Nephron progenitor cell (in vitro differentiated cells): ENCODE results near the gene ANKRD44.

Experiments used
- DNase-seq: peaks from one replicate; pipeline ENCODE4 v3.0.0; 2021
- H3K27ac Mint-ChIP-seq: 2 replicates; pipeline ENCODE4 v1.8.0; 2021; ENCODE audit warnings: mild to moderate bottlenecking, moderate library complexity, mixed read lengths
- H3K27me3 Mint-ChIP-seq: 2 replicates; pipeline ENCODE4 v1.8.0; 2021; ENCODE audit warnings: mild to moderate bottlenecking, low read depth, mixed read lengths; ENCODE audit not compliant: poor library complexity
- H3K36me3 Mint-ChIP-seq: 2 replicates; pipeline ENCODE4 v1.8.0; 2021; ENCODE audit warnings: low read depth, mixed read lengths
- H3K4me1 Mint-ChIP-seq: 2 replicates; pipeline ENCODE4 v1.8.0; 2021; ENCODE audit warnings: mixed read lengths
- H3K4me3 Mint-ChIP-seq: 2 replicates; pipeline ENCODE4 v1.8.0; 2021; ENCODE audit warnings: mild to moderate bottlenecking, moderate library complexity, mixed read lengths
- H3K9me3 Mint-ChIP-seq: 2 replicates; pipeline ENCODE4 v1.8.0; 2021; ENCODE audit warnings: mild to moderate bottlenecking, moderate library complexity, mixed read lengths
- CTCF ChIP-seq: fragments of 200-600 bp; sonication (generic); IDR thresholded peaks from 2 replicates; pipeline ENCODE4 v1.5.0; 2021; ENCODE audit warnings: antibody characterized with exemption

The ANKRD44 gene

GRCh38 chr2:197135806-197136205 is 174.8 kb downstream of the ANKRD44 start:
- H3K9me3 Mint-ChIP-seq, result no peaks in the 10 kb centered on the region
- no peak for TF ChIP-seq CTCF
- peaks cover 8% of the 10 kb centered on the region for H3K27me3 Mint-ChIP-seq
- no peaks in the 10 kb centered on the region for H3K4me1 Mint-ChIP-seq
- no peak for DNase-seq
- H3K36me3 Mint-ChIP-seq, result no peaks in the 10 kb centered on the region
- H3K4me3 Mint-ChIP-seq, result no peak overlapping the region
- no peak overlapping the region for H3K27ac Mint-ChIP-seq

GRCh38 chr2:197134206-197134605 is 176.4 kb downstream of the ANKRD44 start:
- Mint-ChIP-seq H3K4me1 (no peaks in the 10 kb centered on the region), H3K9me3 (no peaks in the 10 kb centered on the region), H3K27me3 (peaks cover 9% of the 10 kb centered on the region), H3K4me3 (no peak overlapping the region), H3K36me3 (no peaks in the 10 kb centered on the region), H3K27ac (no peak overlapping the region)
- DNase-seq, result no peak
- TF ChIP-seq CTCF, result no peak

- DNase-seq, result no peak
- H3K9me3 Mint-ChIP-seq, result no peaks in the 10 kb centered on the region
- H3K27ac Mint-ChIP-seq, result no peak overlapping the region
- H3K27me3 Mint-ChIP-seq, result peaks cover 17% of the 10 kb centered on the region
- no peaks in the 10 kb centered on the region for H3K36me3 Mint-ChIP-seq
- H3K4me1 Mint-ChIP-seq, result no peaks in the 10 kb centered on the region
- H3K4me3 Mint-ChIP-seq, result no peak overlapping the region
- no peak for TF ChIP-seq CTCF
These were observed 179.1 kb downstream of the ANKRD44 start for GRCh38 chr2:197131558-197131855.

GRCh38 chr2:197130318-197130717 is 180.3 kb downstream of the ANKRD44 start:
- H3K36me3 Mint-ChIP-seq, result no peaks in the 10 kb centered on the region
- no peak for TF ChIP-seq CTCF
- H3K27ac Mint-ChIP-seq, result no peak overlapping the region
- H3K9me3 Mint-ChIP-seq, result no peaks in the 10 kb centered on the region
- no peaks in the 10 kb centered on the region for H3K4me1 Mint-ChIP-seq
- no peak overlapping the region for H3K4me3 Mint-ChIP-seq
- DNase-seq, result no peak
- H3K27me3 Mint-ChIP-seq, result peaks cover 17% of the 10 kb centered on the region

GRCh38 chr2:197128897-197129296 is 181.7 kb downstream of the ANKRD44 start:
- no peak overlapping the region for H3K4me3 Mint-ChIP-seq
- no peak overlapping the region for H3K27ac Mint-ChIP-seq
- no peaks in the 10 kb centered on the region for H3K36me3 Mint-ChIP-seq
- H3K9me3 Mint-ChIP-seq, result no peaks in the 10 kb centered on the region
- TF ChIP-seq CTCF, result no peak
- H3K27me3 Mint-ChIP-seq, result peaks cover 17% of the 10 kb centered on the region
- DNase-seq, result no peak
- H3K4me1 Mint-ChIP-seq, result peaks cover 3% of the 10 kb centered on the region

- H3K27ac Mint-ChIP-seq, result no peak overlapping the region
- H3K27me3 Mint-ChIP-seq, result peaks cover 17% of the 10 kb centered on the region
- H3K4me1 Mint-ChIP-seq, result peaks cover 3% of the 10 kb centered on the region
- no peak overlapping the region for H3K4me3 Mint-ChIP-seq
- no peaks in the 10 kb centered on the region for H3K9me3 Mint-ChIP-seq
- DNase-seq, result no peak
- no peak for TF ChIP-seq CTCF
- H3K36me3 Mint-ChIP-seq, result no peaks in the 10 kb centered on the region
These were observed 182.5 kb downstream of the ANKRD44 start for GRCh38 chr2:197128126-197128525.
